SIG-M5 treated with dmso at 0.1 percent for 504 hours (cell line): Measurements from ENCODE around the gene SNRNP27.
"Not testable (repeated sequence)": the region's sequence is repeated elsewhere in the genome, so short reads cannot be mapped to it uniquely, and the experiment has no call there.

ENCODE experiments used
- DNase-seq: peaks from one replicate; lab custom pipeline; 2025; ENCODE audit not compliant: unreplicated experiment; lab: John Stamatoyannopoulos, UW

Gene SNRNP27

DNA sequence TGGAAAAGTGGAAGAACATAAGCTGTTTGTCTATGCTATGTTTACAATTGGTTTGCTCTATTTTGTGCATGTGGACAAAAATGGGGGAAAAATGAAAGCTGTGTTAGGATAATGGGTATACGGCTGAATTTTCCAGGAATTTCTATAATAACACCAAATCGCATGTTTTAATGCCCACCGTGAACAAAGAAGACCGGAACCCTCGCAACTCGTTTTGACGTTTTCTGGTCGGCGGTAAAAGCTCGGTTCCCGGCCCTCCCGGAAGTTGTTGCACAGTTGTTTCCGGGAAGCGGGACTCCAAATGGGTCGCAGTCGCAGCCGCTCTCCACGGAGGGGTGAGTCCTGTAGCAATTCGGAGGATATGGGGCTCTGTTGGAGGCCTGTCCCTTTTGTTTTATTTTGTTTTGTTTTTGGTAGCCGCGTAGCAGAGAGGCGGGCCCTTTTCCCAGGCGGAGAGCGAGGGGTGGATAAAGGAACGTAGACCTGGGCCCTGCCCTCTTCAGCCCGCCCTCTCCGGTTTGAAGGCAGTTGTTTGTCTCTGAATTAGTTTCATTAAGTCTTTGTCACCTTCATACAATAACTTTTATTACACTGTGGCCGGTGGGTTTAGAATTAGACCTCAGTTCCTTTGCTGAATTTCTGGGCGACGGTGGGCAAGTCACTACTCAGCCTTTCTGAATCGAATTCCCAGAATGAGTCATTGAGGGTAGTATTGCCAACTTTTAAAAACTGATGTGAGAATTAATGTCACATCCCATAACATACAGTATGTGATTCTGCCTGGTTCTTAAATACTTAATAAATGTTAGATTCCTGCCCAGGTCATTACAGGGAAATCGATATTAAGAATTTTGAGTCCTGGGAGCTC is at the start of gene SNRNP27:
SNRNP27 (plus strand) TSS at position 273 of the 868 bp plus-strand sequence; CDS start at position 302, 29 bp downstream.
- peak; percentile 82 for DNase-seq

GRCh38 chr2:69843993-69844392 is 49.8 kb upstream of the SNRNP27 start:
- DNase-seq = no peak

DNA sequence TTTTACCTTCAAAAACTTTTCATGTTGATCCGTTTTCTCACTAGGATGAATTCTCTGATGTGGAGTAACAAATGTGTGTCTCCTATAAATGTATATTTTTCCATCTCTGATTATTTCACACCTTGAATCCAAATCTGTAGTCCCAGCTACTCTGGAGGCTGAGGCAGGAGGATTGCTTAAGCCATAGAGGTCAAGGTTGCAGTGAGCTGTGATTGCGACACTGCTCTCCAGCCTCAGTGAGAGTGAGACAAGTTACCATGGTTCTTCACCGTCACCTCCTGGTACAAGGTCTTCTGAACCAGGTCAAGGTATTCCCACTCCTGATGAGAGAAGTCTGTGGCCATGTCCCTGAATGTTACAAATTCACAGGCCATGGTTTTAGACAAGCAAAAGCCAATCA is 49.2 kb upstream of the SNRNP27 start:
- no peak for DNase-seq

- DNase-seq = no peak
These were observed 47.3 kb upstream of the SNRNP27 start for GRCh38 chr2:69846182-69847067.

DNA sequence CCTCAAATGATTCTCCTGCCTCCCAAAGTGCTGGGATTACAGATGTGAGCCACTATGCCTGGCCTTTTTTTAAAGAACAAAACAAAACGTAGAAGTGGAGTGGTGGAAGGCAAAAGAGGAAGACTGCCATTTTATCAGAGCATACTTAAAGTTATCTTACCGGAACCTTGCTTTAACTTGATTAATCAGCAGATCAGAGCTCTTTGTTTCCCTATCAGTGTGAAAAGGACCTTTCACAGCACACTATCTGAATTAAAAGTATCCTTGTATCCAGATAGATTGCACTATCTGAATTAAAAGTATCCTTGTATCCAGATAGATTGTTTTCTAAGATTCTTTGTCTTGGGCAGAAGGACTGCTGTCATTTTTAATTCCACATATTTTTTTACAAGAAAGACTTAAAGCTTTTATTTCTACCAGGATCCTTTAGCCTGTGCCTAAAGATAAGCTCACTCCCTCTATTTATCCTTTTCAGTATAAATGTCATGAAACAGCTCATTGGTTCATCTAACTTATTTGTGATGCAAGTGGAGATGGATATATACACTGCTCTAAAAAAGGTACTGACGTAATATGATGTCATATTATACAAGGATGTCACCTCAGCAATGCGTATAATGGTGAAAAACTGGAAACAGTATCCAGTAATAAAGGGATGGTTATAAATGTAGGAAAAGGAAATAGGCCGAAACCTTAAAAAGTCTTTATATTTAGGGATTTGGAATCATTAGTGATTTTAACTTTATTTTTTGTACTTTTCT is 46.5 kb upstream of the SNRNP27 start:
- no peak for DNase-seq

- DNase-seq = no peak
These were observed 45.5 kb upstream of the SNRNP27 start for GRCh38 chr2:69848186-69848790.

- no peak for DNase-seq
These were observed 35.5 kb upstream of the SNRNP27 start for GRCh38 chr2:69858261-69858660.

DNA sequence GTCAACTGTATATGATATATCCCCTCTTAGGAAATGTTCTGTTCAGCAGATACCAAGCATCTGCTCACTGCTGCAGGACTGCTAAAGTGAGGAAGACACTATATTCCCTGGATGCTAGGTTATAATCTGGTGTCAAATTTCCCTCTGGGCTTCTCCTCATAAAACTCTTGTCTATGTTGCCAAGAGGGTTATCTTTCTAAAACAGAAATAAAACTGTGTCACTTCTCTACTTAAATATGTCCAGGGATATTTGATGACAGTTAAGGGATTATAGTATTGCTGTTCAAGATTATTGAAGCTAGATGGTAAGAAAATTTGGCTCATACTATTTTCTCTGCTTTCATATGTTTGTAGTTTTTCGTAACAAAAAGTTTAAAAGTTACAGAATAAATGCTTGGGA is 30.5 kb upstream of the SNRNP27 start:
- no peak for DNase-seq

- no peak for DNase-seq
These were observed 5.3 kb upstream of the SNRNP27 start for GRCh38 chr2:69888451-69888850.

GRCh38 chr2:69889302-69889701 is 4.5 kb upstream of the SNRNP27 start:
- DNase-seq = no peak

- DNase-seq = no peak
These were observed 2.9 kb upstream of the SNRNP27 start for GRCh38 chr2:69890881-69891280.

DNA sequence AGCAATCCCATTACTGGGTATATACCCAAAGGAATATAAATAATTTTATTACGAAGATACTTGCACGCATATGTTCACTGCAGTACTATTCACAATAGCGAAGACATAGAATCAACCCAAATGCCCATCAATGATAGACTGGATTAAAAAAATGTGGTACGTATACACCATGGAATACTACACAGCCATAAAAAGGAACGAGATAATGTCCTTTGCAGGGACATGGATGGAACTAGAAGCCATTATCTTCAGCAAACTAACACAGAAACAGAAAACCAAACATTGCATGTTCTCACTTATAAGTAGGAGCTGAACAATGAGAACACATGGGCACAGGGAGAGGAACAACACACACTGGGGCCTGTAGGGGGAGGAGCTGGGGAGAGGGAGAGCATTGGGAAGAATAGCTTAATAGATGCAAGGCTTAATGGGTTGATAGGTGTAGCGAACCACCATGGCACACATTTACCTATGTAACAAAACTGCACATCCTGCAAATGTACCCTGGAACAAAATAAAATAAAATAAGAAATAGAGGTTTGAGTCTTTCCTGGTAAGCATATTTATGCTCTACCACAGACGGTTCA is 825 bp upstream of the SNRNP27 start:
- DNase-seq = not testable (repeated sequence)

DNA sequence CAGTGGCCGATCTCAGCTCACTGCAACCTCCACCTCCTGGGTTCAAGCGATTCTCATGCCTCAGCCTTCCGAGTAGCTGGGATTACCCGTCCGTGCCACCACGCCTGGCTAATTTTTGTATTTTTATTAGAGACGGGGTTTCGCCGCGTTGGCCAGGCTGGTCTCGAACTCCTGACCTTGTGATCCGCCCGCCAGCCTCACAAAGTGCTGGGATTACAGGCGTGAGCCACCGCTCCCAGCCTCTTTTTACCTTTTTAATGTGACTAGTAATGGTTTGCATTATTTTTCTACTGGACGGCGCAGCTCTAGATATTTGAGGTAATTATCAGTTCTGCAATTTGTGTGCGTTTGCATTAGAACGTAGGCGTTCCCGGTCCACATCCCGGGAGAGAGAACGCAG is 981 bp downstream of the SNRNP27 start:
- not testable (repeated sequence) for DNase-seq

- peak; percentile 96 for DNase-seq
These were observed 8.6 kb downstream of the SNRNP27 start for GRCh38 chr2:69902213-69902922.

DNA sequence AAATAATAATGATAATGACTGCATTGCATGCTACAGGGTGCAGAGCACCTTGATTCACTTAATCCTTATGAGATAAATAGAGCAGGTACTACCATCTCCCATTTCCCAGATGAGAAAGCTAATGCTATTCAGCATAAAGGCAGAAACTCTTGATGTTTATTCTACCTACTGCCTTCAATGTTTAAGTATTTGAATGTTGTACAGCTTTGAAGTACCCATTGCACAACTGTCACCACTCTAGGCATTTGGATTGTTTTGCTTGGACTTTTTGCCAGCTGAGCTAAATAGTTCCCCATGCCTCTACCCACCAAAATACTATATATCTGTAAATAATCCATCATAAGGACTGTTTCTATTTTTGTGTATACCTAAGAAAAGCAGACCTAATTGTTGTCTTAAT is 13.5 kb downstream of the SNRNP27 start:
- no peak for DNase-seq

DNA sequence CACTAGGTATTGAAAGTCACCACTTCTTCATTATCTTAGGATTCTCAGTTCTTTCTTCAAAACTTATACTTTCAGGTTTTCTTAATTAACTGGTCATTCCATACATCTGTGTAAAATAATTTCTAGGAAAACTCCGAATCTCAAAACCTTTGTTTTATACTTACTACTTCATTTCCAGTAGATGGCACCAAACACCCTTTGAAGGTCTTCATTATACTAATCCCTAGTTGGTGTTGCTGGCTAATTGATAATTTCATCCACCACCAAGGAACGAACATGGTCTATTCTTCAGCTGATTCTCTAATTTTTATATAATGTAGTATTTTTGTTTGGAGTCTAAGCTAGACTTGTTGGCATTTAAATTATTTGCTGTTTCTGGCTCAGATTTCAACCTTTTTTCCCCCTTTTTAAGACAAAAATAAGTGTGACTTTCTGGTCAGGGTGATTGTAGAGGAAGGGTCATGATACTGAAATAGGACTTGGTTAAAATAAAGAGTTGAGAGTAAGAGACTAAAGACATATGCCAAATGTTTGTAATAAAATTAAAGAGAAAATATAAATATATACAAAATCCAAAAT is 18.3 kb downstream of the SNRNP27 start:
- peak; percentile 83 for DNase-seq

DNA sequence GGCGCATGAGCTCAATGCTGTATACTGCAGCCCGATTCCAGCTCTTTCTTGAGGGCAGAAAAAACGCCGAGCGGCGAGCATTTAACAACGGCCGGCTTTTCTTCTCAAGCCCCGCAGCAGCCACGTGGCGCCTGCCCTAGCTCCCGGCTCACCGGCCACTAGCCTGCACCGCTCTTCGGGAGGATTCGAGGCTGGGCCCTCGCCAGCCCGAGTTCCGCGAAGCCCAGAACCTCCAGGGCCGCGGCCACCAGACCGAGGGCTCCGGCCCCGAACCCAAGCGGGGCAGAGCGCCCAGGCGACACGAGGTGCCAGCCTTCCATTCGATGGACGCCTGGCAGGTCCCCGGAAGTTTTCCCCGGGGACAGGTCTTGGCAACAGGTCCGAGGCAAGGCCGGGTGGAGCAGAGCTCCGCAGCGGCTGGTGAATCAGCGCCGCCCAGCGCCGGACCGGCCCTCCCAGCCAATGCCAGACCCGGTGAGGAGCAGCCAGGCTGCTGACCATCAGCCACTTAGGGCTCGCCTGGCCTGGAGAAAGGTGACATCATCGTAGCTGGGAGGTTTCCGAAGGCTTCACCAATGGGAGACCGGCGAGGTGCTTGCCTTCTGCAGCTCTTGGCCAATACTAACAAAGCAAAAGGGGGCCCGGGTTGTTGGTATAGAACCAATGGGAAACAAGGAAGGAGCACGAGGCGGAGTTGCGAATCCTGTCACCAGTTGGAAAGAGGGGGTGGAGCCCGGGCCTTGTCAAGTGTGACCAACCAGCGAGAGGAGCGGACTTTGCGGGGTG is 20.6 kb downstream of the SNRNP27 start:
- peak; percentile 100 for DNase-seq
